ENCODE results near the gene HES3. TPM values are rescaled to one million over a fixed set of nuclear protein-coding genes. Genes with fewer than 3 reads are reported as not detected.

The HES3 gene
- total and polyA plus RNA-seq, 2 donors (not counting 1 experiment from before 2014, with no cell fraction given), result not detected

DNA sequence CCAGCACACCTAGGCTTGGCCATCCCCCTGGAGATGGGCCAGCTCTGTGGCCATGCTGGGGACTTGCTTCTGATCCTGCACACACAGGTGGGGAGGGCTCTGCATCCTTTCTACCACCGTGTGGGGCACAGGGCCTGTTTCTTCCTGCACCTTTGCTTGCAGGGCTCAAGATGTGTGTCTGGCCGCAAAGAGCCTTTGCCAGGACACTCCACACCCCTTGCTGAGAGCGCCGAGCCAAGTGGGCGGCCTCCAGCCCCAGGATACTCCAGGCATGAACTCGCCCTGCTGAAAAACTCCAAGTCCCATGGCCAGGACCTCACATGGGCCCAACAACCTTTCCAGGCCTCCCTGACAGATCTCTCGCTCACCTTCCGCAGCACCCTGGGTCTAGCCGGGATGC lies 28.5 kb downstream of the HES3 start:
- ChIA-PET CTCF (no interaction called here), POLR2A (no interaction called here)
- no peak for ATAC-seq (ENCODE audit: low read depth)

DNA sequence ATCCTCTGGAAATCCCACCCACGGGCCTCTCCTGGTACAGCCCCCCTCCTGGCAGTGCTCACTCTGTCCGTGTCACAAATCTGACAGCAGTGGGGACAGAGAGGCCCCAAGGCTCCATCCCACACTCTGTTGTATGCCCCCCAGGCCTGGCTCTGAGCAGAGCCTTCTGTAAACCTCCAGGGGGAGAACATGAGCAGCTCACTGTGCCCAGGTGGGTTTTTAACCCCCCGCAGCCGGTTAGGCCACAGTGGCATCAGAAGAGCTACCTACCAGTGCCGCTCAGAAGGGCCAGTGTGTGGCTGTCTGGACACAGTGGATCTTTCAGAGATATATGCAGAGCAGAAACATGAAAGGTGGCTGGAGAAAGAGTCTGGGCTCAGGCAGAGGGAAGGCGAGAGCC lies 28.9 kb downstream of the HES3 start:
- Mint-ChIP-seq H3K27me3 (no peaks in the 10 kb centered on the region), H3K27ac (no peak overlapping the region), H3K4me3 (no peak overlapping the region), H3K4me1 (no peaks in the 10 kb centered on the region), H3K9me3 (ENCODE audit: insufficient read depth) (no peaks in the 10 kb centered on the region)
- Histone ChIP-seq H3K4me2 (replicated peaks; ENCODE audit: low read depth, low read length, poor library complexity, severe bottlenecking) (no peak overlapping the region), H4K20me1 (ENCODE audit: control insufficient read depth, insufficient read depth, low read length, poor library complexity, severe bottlenecking) (no peaks in the 10 kb centered on the region), H3K4me1 (ENCODE audit: control insufficient read depth in 2 of 2, insufficient read depth in 2 of 2, low read length in 2 of 2) (no peaks in the 10 kb centered on the region), H3K27me3 (replicated peaks in 1 of 4; ENCODE audit: control extremely low read depth in 1 of 4, control insufficient read depth in 3 of 4, insufficient read depth in 4 of 4, low read length in 3 of 4) (no peaks in the 10 kb centered on the region), H3K36me3 (replicated peaks in 1 of 2; ENCODE audit: control extremely low read depth in 1 of 2, control insufficient read depth in 1 of 2, extremely low read depth in 1 of 2, insufficient read depth in 2 of 2, low read length in 1 of 2) (no peaks in the 10 kb centered on the region), H3K9me3 (ENCODE audit: control extremely low read depth in 1 of 3, control insufficient read depth in 2 of 3, insufficient read depth in 1 of 3, low read length in 2 of 3) (no peaks in the 10 kb centered on the region), H3K9ac (ENCODE audit: low read length) (no peak overlapping the region), H2AFZ (ENCODE audit: insufficient read depth, low read depth, low read length, poor library complexity, severe bottlenecking) (no peak overlapping the region), H3K27ac (ENCODE audit: low read length in 2 of 2) (no peak overlapping the region), H3K79me2 (ENCODE audit: control insufficient read depth, insufficient read depth, low read length) (no peaks in the 10 kb centered on the region), H3K4me3 (ENCODE audit: control extremely low read depth in 1 of 5, extremely low read depth in 1 of 5, insufficient read depth in 1 of 5, low read depth in 2 of 5, low read length in 4 of 5) (no peak overlapping the region)
- intact Hi-C loops (cut with micrococcal nuclease), result no loop called here
- ChIA-PET POLR2A (no interaction called here), CTCF (no interaction called here)
- DNase-seq, result no peak
- TF ChIP-seq, protein P1, sequence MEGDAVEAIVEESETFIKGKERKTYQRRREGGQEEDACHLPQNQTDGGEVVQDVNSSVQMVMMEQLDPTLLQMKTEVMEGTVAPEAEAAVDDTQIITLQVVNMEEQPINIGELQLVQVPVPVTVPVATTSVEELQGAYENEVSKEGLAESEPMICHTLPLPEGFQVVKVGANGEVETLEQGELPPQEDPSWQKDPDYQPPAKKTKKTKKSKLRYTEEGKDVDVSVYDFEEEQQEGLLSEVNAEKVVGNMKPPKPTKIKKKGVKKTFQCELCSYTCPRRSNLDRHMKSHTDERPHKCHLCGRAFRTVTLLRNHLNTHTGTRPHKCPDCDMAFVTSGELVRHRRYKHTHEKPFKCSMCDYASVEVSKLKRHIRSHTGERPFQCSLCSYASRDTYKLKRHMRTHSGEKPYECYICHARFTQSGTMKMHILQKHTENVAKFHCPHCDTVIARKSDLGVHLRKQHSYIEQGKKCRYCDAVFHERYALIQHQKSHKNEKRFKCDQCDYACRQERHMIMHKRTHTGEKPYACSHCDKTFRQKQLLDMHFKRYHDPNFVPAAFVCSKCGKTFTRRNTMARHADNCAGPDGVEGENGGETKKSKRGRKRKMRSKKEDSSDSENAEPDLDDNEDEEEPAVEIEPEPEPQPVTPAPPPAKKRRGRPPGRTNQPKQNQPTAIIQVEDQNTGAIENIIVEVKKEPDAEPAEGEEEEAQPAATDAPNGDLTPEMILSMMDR (IDR thresholded peaks at IDR 0.05), result no peak
- no peak for TF ChIP-seq EZH2 (IDR thresholded peaks at IDR 0.05; ENCODE audit: borderline replicate concordance, insufficient read depth, low read depth, low read length, poor library complexity, severe bottlenecking)
- 92% methylated on average over 6 of the region's 6 CpGs for WGBS (ENCODE audit: insufficient coverage)
- ATAC-seq (ENCODE audit: low read depth), result no peak

More for the DNA sequence above, 28.5 kb downstream of the HES3 start:
- Histone ChIP-seq H3K9ac (ENCODE audit: low read length) (no peak overlapping the region), H3K27ac (ENCODE audit: low read length in 2 of 2) (no peak overlapping the region), H2AFZ (ENCODE audit: insufficient read depth, low read depth, low read length, poor library complexity, severe bottlenecking) (no peak overlapping the region), H3K4me1 (ENCODE audit: control insufficient read depth in 2 of 2, insufficient read depth in 2 of 2, low read length in 2 of 2) (no peaks in the 10 kb centered on the region), H3K4me3 (ENCODE audit: control extremely low read depth in 1 of 5, extremely low read depth in 1 of 5, insufficient read depth in 1 of 5, low read depth in 2 of 5, low read length in 4 of 5) (no peak overlapping the region), H3K36me3 (replicated peaks in 1 of 2; ENCODE audit: control extremely low read depth in 1 of 2, control insufficient read depth in 1 of 2, extremely low read depth in 1 of 2, insufficient read depth in 2 of 2, low read length in 1 of 2) (no peaks in the 10 kb centered on the region), H3K79me2 (ENCODE audit: control insufficient read depth, insufficient read depth, low read length) (no peaks in the 10 kb centered on the region), H3K4me2 (replicated peaks; ENCODE audit: low read depth, low read length, poor library complexity, severe bottlenecking) (no peak overlapping the region), H3K9me3 (ENCODE audit: control extremely low read depth in 1 of 3, control insufficient read depth in 2 of 3, insufficient read depth in 1 of 3, low read length in 2 of 3) (no peaks in the 10 kb centered on the region), H4K20me1 (ENCODE audit: control insufficient read depth, insufficient read depth, low read length, poor library complexity, severe bottlenecking) (no peaks in the 10 kb centered on the region), H3K27me3 (replicated peaks in 1 of 4; ENCODE audit: control extremely low read depth in 1 of 4, control insufficient read depth in 3 of 4, insufficient read depth in 4 of 4, low read length in 3 of 4) (no peaks in the 10 kb centered on the region)
- no peak for TF ChIP-seq EZH2 (IDR thresholded peaks at IDR 0.05; ENCODE audit: borderline replicate concordance, insufficient read depth, low read depth, low read length, poor library complexity, severe bottlenecking)
- Mint-ChIP-seq H3K4me3 (no peak overlapping the region), H3K27ac (no peak overlapping the region), H3K4me1 (no peaks in the 10 kb centered on the region), H3K9me3 (ENCODE audit: insufficient read depth) (no peaks in the 10 kb centered on the region), H3K27me3 (no peaks in the 10 kb centered on the region)
- WGBS (ENCODE audit: insufficient coverage), result 95% methylated on average over 9 of the region's 9 CpGs
- intact Hi-C loops (cut with micrococcal nuclease), result no loop called here
- no peak for DNase-seq
